OCI-LY7 (cell line): ENCODE results near the gene IRAK3. TPM values are rescaled to one million over a fixed set of nuclear protein-coding genes. Genes with fewer than 3 reads are reported as not detected.

Experiments
- BruUV-seq: library from RNA; stranded (reverse); fragments of 400-500 nt; replicated peaks from 2 replicates; lab custom pipeline; 2021; lab: Mats Ljungman, UMichigan
- CTCF ChIA-PET: fragments of 300-600 bp; sonication (Branson Sonifier 250); formaldehyde crosslinking; loops from one replicate; lab custom pipeline; 2022; ENCODE audit warnings: antibody characterized with exemption; ENCODE audit not compliant: unreplicated experiment; lab: Charles Lee
- POLR2A ChIA-PET: fragments of 300-600 bp; sonication (Branson Sonifier 250); formaldehyde crosslinking; loops from one replicate; lab custom pipeline; 2022; ENCODE audit warnings: antibody characterized with exemption; lab: Charles Lee
- DNase-seq: peaks from one replicate; pipeline ENCODE4 v3.0.0-alpha.2; 2015; ENCODE audit warnings: low spot score
- H2AFZ ChIP-seq: fragments of 200-600 bp; sonication (generic), shearing (Covaris generic); 2 replicates; pipeline ENCODE4 v1.6.1; 2014; ENCODE audit warnings: mild to moderate bottlenecking, antibody characterized with exemption, low read length, moderate library complexity
- H3K27ac ChIP-seq: fragments of 200-600 bp; sonication (generic); 2 replicates; pipeline ENCODE4 v1.5.1; 2014; ENCODE audit warnings: mixed run types, low read depth, mild to moderate bottlenecking, moderate library complexity, low read length, inconsistent platforms; ENCODE audit not compliant: poor library complexity, severe bottlenecking
- H3K36me3 ChIP-seq: fragments of 200-600 bp; sonication (generic); 2 replicates; pipeline ENCODE4 v1.6.1; 2014; ENCODE audit warnings: mild to moderate bottlenecking, antibody characterized with exemption, low read length, moderate library complexity, mixed read lengths; ENCODE audit not compliant: insufficient read depth
- H3K4me1 ChIP-seq: fragments of 200-600 bp; sonication (generic); 2 replicates; pipeline ENCODE4 v1.5.1; 2014; ENCODE audit warnings: mild to moderate bottlenecking, low read length; ENCODE audit not compliant: insufficient read depth, poor library complexity, severe bottlenecking
- H3K4me2 ChIP-seq: fragments of 200-600 bp; sonication (generic); 2 replicates; pipeline ENCODE4 v1.6.1; 2014; ENCODE audit warnings: mild to moderate bottlenecking, low read length
- H3K4me3 ChIP-seq: fragments of 200-600 bp; sonication (generic); 2 replicates; pipeline ENCODE4 v1.5.1; 2014; ENCODE audit warnings: mild to moderate bottlenecking, low read depth, low read length; ENCODE audit not compliant: poor library complexity, severe bottlenecking
- H3K79me2 ChIP-seq: fragments of 200-600 bp; sonication (generic); 2 replicates; pipeline ENCODE4 v1.6.1; 2016; ENCODE audit warnings: low read depth, mild to moderate bottlenecking, low read length, moderate library complexity, mixed read lengths; ENCODE audit not compliant: insufficient read depth
- H3K9me2 ChIP-seq: fragments of 200-600 bp; sonication (generic); 2 replicates; pipeline ENCODE4 v1.6.1; 2016; ENCODE audit warnings: mild to moderate bottlenecking, low read length, mixed read lengths; ENCODE audit not compliant: insufficient read depth
- H3K9me3 ChIP-seq: fragments of 200-600 bp; sonication (generic); 2 replicates; pipeline ENCODE4 v1.6.1; 2014; ENCODE audit warnings: mild to moderate bottlenecking, mixed run types, low read length, mixed read lengths
- H4K20me1 ChIP-seq: fragments of 200-600 bp; sonication (generic); 2 replicates; pipeline ENCODE4 v1.6.1; 2014; ENCODE audit warnings: mild to moderate bottlenecking, antibody characterized with exemption, low read length, moderate library complexity, mixed read lengths; ENCODE audit not compliant: insufficient read depth
- CTCF ChIP-seq: fragments of 200-600 bp; sonication (generic); conservative IDR thresholded peaks from 2 replicates; pipeline ENCODE4 v1.5.1; 2014; ENCODE audit warnings: mild to moderate bottlenecking, antibody characterized with exemption, low read length, moderate library complexity, mixed read lengths
- EZH2phosphoT487 ChIP-seq: fragments of 200-600 bp; sonication (generic); IDR thresholded peaks from 2 replicates; pipeline ENCODE4 v1.6.1; 2018; ENCODE audit warnings: low read depth, borderline replicate concordance, mild to moderate bottlenecking, mixed run types, antibody characterized with exemption, low read length, moderate library complexity, mixed read lengths
- intact Hi-C: fragments of 100-400 bp; cut with micrococcal nuclease; formaldehyde crosslinking; loops from one replicate; pipeline ENCODE4 v1.10.0; 2022; ENCODE audit not compliant: unreplicated experiment
- total RNA-seq, 2 experiments: library from RNA; depleted of rRNA in 1 of 2; stranded (reverse); fragments of >200 nt in 1 of 2; shearing (Covaris generic) in 1 of 2; gene quantifications; 2 replicates each; pipeline ENCODE4 v1.2.3, GENCODE V29; 2014 to 2022

Gene IRAK3
- total RNA-seq, 2 experiments from 2014 or later, result 0.08 TPM; not detected in 1

GRCh38 chr12:66242311-66242710, 53.3 kb downstream of the IRAK3 start:
- CTCF ChIA-PET, result no interaction called here
- no TSS peak for BruUV-seq
- Histone ChIP-seq H3K4me3 (no peak overlapping the region), H3K79me2 (no peaks in the 10 kb centered on the region; the same call in 1 of the 2 replicates), H3K27ac (no peak overlapping the region), H2AFZ (no peak overlapping the region), H4K20me1 (no peaks in the 10 kb centered on the region), H3K9me2 (no peaks in the 10 kb centered on the region), H3K4me2 (no peak overlapping the region), H3K9me3 (no peaks in the 10 kb centered on the region), H3K36me3 (no peaks in the 10 kb centered on the region), H3K4me1 (no peaks in the 10 kb centered on the region)
- TF ChIP-seq EZH2phosphoT487, result no peak
- no peak for TF ChIP-seq CTCF
- DNase-seq, result no peak
- intact Hi-C loops, result no loop called here
- POLR2A ChIA-PET, result interaction anchor here (0.6 to 1.5 kb wide), 2 partner anchors 8 to 278 kb away, joined by 3 to 4 read pairs; no protein-coding TSS in a partner anchor

DNA sequence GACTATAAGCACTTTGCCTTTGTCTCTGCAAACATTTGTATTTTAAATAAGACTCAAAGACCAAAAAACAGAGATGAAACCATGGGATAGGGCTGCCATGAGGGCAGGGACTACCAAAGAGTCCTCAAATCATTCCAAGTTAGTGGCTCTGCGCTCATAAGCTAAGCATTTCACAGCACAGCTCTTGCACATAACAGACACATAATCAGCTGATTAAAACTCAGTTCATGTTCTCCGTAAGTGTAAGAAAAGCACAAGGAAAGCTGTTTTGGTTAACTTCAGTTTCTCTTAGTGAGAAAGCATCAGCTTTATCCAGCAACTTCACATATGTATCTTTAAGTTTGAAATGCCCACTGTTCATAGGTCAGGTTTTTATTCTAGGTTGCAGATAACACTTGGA, 54.9 kb downstream of the IRAK3 start:
- no TSS peak for BruUV-seq
- Histone ChIP-seq H3K79me2 (no peaks in the 10 kb centered on the region), H3K4me1 (no peaks in the 10 kb centered on the region), H3K9me2 (no peaks in the 10 kb centered on the region), H2AFZ (no peak overlapping the region), H3K4me3 (no peak overlapping the region), H3K27ac (no peak overlapping the region), H3K36me3 (no peaks in the 10 kb centered on the region), H4K20me1 (no peaks in the 10 kb centered on the region), H3K9me3 (no peaks in the 10 kb centered on the region), H3K4me2 (no peak overlapping the region)
- ChIA-PET POLR2A (no interaction called here), CTCF (no interaction called here)
- DNase-seq, result no peak
- TF ChIP-seq EZH2phosphoT487 (no peak), CTCF (no peak)
- intact Hi-C loops, result no loop called here

DNA sequence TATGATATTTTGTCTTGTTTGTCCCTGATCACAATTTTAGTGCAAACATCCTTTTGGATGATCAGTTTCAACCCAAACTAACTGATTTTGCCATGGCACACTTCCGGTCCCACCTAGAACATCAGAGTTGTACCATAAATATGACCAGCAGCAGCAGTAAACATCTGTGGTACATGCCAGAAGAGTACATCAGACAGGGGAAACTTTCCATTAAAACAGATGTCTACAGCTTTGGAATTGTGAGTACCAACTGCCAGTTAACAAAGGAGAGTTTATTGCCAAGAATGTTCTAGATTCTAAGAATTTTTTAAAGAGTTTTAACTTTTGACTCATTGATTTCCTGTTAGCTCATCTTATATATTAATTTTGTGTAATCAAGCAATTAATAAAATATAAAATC, 55.4 kb downstream of the IRAK3 start:
- Histone ChIP-seq H3K4me2 (no peak overlapping the region), H3K27ac (no peak overlapping the region), H3K4me1 (no peaks in the 10 kb centered on the region), H3K4me3 (no peak overlapping the region), H2AFZ (no peak overlapping the region), H3K9me3 (no peaks in the 10 kb centered on the region), H3K36me3 (no peaks in the 10 kb centered on the region), H3K79me2 (no peaks in the 10 kb centered on the region), H4K20me1 (no peaks in the 10 kb centered on the region), H3K9me2 (no peaks in the 10 kb centered on the region)
- no peak for DNase-seq
- CTCF ChIA-PET, result interaction anchor here (0.5 kb wide), 1 partner anchor 66 kb away, joined by 3 read pairs; no protein-coding TSS in a partner anchor
- intact Hi-C loops, result no loop called here
- BruUV-seq, result no TSS peak
- POLR2A ChIA-PET, result no interaction called here
- TF ChIP-seq EZH2phosphoT487 (no peak), CTCF (no peak)
